ENCODE data around the gene SLAMF8.

SLAMF8 gene

DNA sequence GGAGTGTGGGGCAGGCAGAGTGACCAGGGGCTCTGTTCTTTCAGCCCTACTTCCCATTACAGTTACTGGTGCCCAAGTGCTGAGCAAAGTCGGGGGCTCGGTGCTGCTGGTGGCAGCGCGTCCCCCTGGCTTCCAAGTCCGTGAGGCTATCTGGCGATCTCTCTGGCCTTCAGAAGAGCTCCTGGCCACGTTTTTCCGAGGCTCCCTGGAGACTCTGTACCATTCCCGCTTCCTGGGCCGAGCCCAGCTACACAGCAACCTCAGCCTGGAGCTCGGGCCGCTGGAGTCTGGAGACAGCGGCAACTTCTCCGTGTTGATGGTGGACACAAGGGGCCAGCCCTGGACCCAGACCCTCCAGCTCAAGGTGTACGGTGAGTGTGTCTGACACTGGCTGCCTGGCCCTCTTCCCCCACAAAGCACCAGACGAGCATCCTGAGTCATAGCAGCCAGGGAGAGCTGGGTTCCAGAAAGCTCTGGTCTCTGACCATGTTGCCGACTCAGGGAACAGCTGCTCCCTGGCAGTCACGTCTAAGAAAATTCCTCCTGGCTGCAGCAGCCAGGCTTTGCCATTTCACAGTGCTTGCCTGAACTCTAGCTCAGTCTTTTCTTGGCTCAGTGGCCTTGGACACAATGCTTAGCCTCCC lies 3.3 kb downstream of the SLAMF8 start:
- Mint-ChIP-seq H3K4me1 (peaks cover 42% of the 10 kb centered on the region), H3K36me3 (ENCODE audit: low read depth) (peaks cover 2% of the 10 kb centered on the region), H3K4me3 (no peak overlapping the region), H3K27me3 (no peaks in the 10 kb centered on the region), H3K9me3 (peaks cover 7% of the 10 kb centered on the region), H3K27ac (no peak overlapping the region)
- DNase-seq (no peak), ATAC-seq (no peak)

DNA sequence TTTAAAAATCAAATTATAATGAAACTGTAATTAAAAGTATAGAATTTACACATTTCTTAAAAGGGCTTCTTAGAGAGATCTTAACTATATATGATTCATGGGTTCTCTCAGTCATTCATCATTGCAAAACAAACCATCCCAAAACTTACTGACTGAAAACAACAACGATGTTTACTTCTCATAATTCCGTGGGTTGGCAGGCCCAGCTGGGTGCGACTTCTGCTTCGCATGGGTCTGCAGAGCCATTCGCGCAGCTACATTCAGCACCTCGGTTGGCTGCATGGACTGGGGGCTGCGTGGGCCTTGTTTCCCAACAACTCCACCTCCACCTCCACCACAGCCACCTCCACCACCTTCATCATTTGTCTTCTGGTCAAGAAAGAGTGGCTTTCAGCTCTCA lies 4.0 kb downstream of the SLAMF8 start:
- H3K4me3 Mint-ChIP-seq: no peak overlapping the region
- peaks cover 2% of the 10 kb centered on the region for H3K36me3 Mint-ChIP-seq (ENCODE audit: low read depth)
- no peaks in the 10 kb centered on the region for H3K27me3 Mint-ChIP-seq
- peaks cover 35% of the 10 kb centered on the region for H3K4me1 Mint-ChIP-seq
- peaks cover 7% of the 10 kb centered on the region for H3K9me3 Mint-ChIP-seq
- DNase-seq: no peak
- H3K27ac Mint-ChIP-seq: no peak overlapping the region
- no peak for ATAC-seq

DNA sequence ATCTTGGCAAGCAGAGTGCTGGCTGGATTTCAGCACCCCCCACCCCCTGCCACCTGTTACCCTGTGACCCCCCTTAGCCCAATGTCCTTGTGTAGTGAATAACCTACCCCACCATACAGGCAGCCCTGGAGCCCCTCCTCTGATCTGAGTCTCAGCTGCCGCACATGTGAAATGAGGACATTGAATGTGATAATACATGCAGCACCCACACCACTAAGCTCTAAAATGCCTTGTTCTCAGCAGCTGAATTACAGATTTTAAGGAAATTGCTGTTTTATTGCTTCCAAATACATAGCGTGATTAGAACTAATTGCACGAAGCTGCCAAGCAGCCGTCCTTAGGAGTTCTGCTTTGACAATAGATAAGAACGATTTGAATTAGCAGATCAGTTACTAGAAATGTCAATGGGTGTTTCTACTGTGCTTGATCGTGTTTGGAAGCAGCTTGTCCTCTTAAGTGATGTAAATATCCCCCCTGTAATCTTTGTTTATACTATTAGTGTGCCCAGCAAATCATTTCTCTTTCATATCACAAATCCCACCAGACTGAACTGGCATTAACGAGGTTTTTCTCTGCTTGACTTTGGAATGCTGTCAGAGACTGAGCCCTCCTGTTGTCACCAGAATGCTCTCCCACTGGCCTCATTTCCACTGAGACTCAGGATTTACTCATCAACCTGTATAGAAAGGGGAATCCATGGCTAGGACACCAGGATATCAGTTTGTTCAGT lies 4.9 kb downstream of the SLAMF8 start:
- Mint-ChIP-seq H3K27ac (no peak overlapping the region), H3K9me3 (peaks cover 4% of the 10 kb centered on the region), H3K4me3 (no peak overlapping the region), H3K4me1 (peaks cover 26% of the 10 kb centered on the region), H3K36me3 (ENCODE audit: low read depth) (peaks cover 3% of the 10 kb centered on the region), H3K27me3 (no peaks in the 10 kb centered on the region)
- DNase-seq: no peak
- ATAC-seq: no peak

DNA sequence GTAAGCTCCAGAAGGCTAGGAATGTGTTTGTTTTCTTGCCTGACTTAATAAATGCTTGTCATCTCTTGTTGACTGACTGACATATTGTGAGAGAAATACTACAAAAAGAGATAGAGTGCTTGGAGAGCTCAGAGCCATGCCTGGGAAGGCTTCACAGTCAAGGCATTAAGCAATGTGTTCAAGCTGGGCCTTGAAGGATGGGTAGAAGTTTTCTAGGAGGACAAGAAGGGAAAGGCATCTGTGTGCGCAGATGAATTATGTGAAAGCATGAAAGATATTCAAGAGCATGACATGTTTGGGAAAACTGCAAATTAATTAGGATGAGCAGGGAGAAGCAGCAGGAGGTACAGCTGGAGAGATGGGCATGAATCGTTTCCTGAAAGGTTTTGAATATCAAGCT lies 5.6 kb downstream of the SLAMF8 start:
- Mint-ChIP-seq H3K4me3 (no peak overlapping the region), H3K27ac (no peak overlapping the region), H3K9me3 (no peaks in the 10 kb centered on the region), H3K27me3 (no peaks in the 10 kb centered on the region), H3K4me1 (peaks cover 19% of the 10 kb centered on the region), H3K36me3 (ENCODE audit: low read depth) (peaks cover 3% of the 10 kb centered on the region)
- no peak for DNase-seq
- ATAC-seq: no peak

DNA sequence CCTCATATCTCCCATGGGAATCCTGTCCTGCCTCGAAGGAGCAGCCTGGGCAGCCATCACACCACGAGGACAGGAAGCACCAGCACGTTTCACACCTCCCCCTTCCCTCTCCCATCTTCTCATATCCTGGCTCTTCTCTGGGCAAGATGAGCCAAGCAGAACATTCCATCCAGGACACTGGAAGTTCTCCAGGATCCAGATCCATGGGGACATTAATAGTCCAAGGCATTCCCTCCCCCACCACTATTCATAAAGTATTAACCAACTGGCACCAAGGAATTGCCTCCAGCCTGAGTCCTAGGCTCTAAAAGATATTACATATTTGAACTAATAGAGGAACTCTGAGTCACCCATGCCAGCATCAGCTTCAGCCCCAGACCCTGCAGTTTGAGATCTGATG lies 8.7 kb downstream of the SLAMF8 start:
- no peaks in the 10 kb centered on the region for H3K9me3 Mint-ChIP-seq
- ATAC-seq (no peak), DNase-seq (no peak)
- peaks cover 3% of the 10 kb centered on the region for H3K36me3 Mint-ChIP-seq (ENCODE audit: low read depth)
- peaks cover 17% of the 10 kb centered on the region for H3K4me1 Mint-ChIP-seq
- H3K27ac Mint-ChIP-seq: no peak overlapping the region
- no peaks in the 10 kb centered on the region for H3K27me3 Mint-ChIP-seq
- H3K4me3 Mint-ChIP-seq: no peak overlapping the region

DNA sequence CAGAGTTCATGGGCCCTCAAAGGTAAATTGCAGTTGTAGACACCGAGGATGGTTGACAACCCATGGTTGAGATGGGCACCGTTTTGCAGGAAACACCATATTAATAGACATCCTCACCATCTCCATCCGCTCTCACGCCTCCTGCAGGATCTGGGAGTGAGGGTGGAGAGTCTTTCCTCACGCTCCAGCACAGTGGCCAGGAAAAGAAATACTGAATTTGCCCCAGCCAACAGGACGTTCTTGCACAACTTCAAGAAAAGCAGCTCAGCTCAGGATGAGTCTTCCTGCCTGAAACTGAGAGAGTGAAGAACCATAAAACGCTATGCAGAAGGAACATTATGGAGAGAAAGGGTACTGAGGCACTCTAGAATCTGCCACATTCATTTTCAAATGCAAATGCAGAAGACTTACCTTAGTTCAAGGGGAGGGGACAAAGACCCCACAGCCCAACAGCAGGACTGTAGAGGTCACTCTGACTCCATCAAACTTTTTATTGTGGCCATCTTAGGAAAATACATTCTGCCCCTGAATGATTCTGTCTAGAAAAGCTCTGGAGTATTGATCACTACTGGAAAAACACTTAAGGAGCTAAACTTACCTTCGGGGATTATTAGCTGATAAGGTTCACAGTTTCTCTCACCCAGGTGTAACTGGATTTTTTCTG lies 9.3 kb downstream of the SLAMF8 start:
- Mint-ChIP-seq H3K27ac (no peak overlapping the region), H3K9me3 (no peaks in the 10 kb centered on the region), H3K4me1 (peaks cover 17% of the 10 kb centered on the region), H3K4me3 (no peak overlapping the region), H3K36me3 (ENCODE audit: low read depth) (peaks cover 3% of the 10 kb centered on the region), H3K27me3 (no peaks in the 10 kb centered on the region)
- DNase-seq (no peak), ATAC-seq (no peak)

DNA sequence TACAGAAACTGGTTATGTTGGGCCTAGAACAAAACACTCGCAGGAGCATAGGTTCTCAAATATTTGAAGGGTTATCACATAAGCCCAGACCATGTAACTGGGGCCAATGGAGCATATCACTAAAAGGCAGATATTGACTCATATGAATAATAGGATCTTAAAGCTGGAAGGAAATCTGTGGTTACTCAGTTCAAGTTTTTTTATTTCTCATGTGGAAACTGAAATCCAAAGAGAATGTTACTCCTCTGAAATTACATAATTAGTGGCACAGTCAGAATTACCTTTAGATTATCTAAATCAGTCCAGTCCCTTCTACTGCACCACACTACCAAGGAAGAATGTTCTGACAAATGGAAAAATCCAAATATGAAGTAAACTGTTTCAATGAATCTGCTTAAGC lies 12.0 kb downstream of the SLAMF8 start:
- DNase-seq (no peak), ATAC-seq (peak; percentile 21)
- H3K9me3 Mint-ChIP-seq: no peaks in the 10 kb centered on the region
- H3K4me3 Mint-ChIP-seq: no peak overlapping the region
- peak overlapping the region; percentile 55 for H3K27ac Mint-ChIP-seq
- H3K36me3 Mint-ChIP-seq (ENCODE audit: low read depth): peaks cover 5% of the 10 kb centered on the region
- peaks cover 17% of the 10 kb centered on the region for H3K4me1 Mint-ChIP-seq
- H3K27me3 Mint-ChIP-seq: peaks cover 2% of the 10 kb centered on the region

DNA sequence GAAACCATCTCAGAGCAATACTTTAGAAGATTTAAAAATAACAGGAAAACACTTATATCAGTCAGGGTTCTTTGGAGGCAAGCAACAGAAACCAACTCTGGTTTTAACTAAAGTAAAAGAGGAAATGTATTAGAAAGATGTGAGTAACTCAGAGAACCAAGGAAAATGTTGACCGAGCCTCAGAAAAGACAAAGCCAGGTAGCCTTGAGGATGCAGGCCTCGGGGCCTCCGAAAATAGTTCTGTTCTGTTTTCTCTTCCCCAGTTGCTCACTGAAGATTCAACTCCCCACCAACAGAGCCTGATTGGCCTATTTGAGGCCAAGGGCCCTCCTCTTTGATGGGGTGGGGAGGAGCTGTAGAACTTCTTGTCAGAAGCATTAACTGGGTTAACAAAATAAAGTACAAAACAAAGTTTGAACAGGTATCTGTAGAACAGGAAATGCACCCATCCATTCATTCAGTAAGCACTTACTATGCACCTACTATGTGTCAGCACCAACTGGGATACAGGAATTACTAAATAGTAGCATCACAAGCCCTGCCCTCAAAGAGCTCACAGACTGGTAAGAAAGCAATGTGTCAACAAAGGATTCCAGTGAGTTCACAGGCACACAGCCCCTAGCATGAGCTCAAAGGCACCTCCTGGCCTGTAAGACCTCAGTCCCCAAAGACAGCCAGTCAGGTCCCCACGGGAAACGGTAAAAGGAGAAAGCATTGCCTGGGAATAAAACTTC lies 12.6 kb downstream of the SLAMF8 start:
- H3K27ac Mint-ChIP-seq: peak overlapping the region; percentile 55
- ATAC-seq (peak; percentile 4), DNase-seq (no peak)
- H3K27me3 Mint-ChIP-seq: peaks cover 2% of the 10 kb centered on the region
- no peak overlapping the region for H3K4me3 Mint-ChIP-seq
- no peaks in the 10 kb centered on the region for H3K9me3 Mint-ChIP-seq
- peaks cover 5% of the 10 kb centered on the region for H3K36me3 Mint-ChIP-seq (ENCODE audit: low read depth)
- peaks cover 17% of the 10 kb centered on the region for H3K4me1 Mint-ChIP-seq

DNA sequence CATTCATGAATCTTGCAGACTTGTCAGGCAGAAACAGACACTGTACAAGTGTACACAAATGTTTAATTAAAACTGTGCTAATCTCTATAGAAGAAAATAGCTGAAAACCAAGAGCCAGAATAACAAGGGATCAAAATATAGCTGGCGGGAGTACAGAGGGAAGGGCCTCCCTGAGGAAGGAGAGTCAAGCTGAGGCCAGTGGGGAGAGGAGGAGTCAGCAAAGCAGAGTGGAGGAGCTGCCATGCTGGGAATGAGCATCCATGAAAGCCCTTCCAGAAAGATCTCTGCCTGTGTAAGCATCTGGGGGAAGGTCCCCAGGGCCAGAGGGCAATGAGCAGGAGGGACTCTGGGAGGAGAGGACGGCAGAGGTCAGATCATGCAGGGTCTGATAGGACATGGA lies 15.1 kb downstream of the SLAMF8 start:
- no peak overlapping the region for H3K27ac Mint-ChIP-seq
- H3K27me3 Mint-ChIP-seq: peaks cover 2% of the 10 kb centered on the region
- H3K9me3 Mint-ChIP-seq: no peaks in the 10 kb centered on the region
- H3K4me3 Mint-ChIP-seq: no peak overlapping the region
- DNase-seq: no peak
- H3K36me3 Mint-ChIP-seq (ENCODE audit: low read depth): peaks cover 2% of the 10 kb centered on the region
- H3K4me1 Mint-ChIP-seq: peaks cover 17% of the 10 kb centered on the region
- no peak for ATAC-seq

DNA sequence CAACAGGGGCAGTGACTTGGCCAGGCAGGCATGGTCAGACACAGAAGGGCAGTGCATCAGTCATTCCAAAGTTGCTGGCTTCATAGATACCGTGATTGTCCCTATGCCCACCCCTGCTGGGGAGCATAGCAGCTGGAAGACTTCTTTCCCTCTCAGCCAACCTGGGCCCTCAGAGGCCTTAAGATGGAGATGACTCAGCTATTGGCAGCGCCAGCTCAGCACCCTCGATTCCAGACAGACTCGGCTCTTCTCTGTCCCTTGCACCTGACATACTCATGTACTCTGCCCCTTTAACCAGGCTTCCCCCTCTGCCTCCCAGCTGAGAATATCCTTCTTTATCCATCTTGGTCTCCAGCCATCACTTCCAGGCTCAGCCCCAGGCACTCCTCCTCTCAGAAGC lies 16.8 kb downstream of the SLAMF8 start:
- ATAC-seq: no peak
- no peak overlapping the region for H3K27ac Mint-ChIP-seq
- no peak for DNase-seq
- H3K27me3 Mint-ChIP-seq: peaks cover 2% of the 10 kb centered on the region
- no peak overlapping the region for H3K4me3 Mint-ChIP-seq
- peaks cover 2% of the 10 kb centered on the region for H3K36me3 Mint-ChIP-seq (ENCODE audit: low read depth)
- peaks cover 14% of the 10 kb centered on the region for H3K4me1 Mint-ChIP-seq
- no peaks in the 10 kb centered on the region for H3K9me3 Mint-ChIP-seq

DNA sequence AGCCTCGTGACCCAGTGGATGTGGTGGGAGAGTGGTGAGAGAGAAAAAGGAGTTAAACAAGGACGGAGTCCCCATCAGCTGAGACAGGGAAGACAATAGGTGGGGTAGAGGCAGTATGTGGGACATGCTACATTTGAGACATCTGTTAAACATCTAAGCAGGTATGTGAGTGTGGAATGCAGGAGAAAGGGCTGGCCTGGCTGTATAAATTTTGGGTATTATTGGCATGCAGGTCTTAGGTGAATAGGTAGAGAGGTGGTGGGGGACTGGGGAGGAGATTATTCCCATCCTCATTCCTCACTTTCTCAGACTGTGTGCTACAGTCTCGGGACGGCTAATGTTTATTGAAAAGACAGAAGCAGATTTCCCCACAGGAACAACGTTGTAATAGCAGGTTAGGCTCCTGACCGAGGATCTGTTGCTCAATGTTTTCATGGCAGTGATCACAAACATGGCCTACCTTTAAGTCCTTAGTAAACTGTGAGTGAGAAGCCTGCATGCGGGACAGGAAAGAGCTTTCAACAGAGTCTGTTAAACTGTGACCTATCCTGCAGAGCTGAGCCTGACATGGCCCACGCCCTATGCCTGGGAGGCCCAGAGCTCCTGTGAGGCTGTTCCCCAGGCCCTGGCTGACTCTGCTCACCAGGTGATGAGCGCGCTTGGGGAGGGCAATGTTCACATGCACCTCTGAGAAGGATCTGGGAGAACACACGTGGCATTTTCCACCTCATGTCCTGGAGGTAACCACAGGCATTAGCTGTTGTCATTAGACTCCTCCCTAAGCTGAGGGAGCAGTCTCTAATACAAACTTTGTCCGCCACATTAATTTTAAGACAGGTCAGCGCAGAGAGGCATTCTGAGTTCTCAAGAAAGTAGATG lies 19.3 kb downstream of the SLAMF8 start:
- Mint-ChIP-seq H3K36me3 (ENCODE audit: low read depth) (peaks cover 2% of the 10 kb centered on the region), H3K4me1 (no peaks in the 10 kb centered on the region), H3K4me3 (no peak overlapping the region), H3K9me3 (no peaks in the 10 kb centered on the region), H3K27me3 (peaks cover 2% of the 10 kb centered on the region), H3K27ac (no peak overlapping the region)
- no peak for DNase-seq
- no peak for ATAC-seq

DNA sequence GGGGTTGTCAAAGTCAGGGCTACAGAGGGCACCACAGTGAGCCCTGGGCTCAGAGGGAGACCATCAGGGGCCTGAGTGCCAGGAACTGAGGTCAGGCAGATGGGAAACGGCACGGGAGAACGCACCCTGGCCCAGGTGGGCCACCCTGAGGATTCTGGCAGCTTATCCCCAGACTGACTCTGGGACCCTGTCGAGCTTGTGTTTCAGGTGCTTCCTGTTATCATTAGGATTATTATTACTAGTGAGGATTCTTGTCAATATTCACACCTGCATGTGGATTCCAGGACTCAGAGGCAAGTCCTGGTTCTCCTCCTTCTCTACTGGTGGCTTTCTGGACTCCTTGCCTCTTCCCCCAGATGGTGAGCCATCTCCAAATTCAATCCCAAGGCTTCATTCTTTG lies 20.6 kb downstream of the SLAMF8 start:
- Mint-ChIP-seq H3K4me1 (no peaks in the 10 kb centered on the region), H3K36me3 (ENCODE audit: low read depth) (peaks cover 2% of the 10 kb centered on the region), H3K27me3 (peaks cover 2% of the 10 kb centered on the region), H3K27ac (no peak overlapping the region), H3K9me3 (no peaks in the 10 kb centered on the region), H3K4me3 (no peak overlapping the region)
- ATAC-seq (no peak), DNase-seq (no peak)

DNA sequence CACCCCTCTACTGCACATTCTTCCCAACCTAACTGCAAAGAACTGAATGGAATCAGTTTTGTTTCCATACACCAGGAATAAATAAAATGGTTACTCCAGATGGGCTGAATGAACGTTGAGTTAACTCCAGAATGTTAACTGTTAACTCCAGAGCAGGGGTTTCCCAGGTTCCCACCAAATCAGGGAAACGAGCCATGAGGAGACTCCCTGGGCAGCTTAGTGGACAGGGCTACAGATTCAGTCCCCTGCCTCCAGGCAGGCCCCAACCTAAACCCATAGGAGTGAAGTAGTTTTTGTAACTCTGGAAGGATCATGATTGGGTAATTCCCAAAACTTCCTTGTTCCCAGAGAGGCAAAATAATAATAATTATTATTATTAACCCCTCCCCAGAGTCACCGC lies 21.7 kb downstream of the SLAMF8 start:
- ATAC-seq: no peak
- H3K27me3 Mint-ChIP-seq: peaks cover 2% of the 10 kb centered on the region
- no peak overlapping the region for H3K27ac Mint-ChIP-seq
- H3K4me1 Mint-ChIP-seq: no peaks in the 10 kb centered on the region
- H3K4me3 Mint-ChIP-seq: no peak overlapping the region
- DNase-seq: no peak
- peaks cover 2% of the 10 kb centered on the region for H3K36me3 Mint-ChIP-seq (ENCODE audit: low read depth)
- H3K9me3 Mint-ChIP-seq: no peaks in the 10 kb centered on the region

Measured in activated naive CD8-positive, alpha-beta T cell treated with anti-CD3 and anti-CD28 coated beads, Interleukin-2, amount 50 U/mL, for 24 hours (primary cell).